Effector memory CD4-positive, alpha-beta T cell (primary cell): ENCODE measurements around the gene ALX3.

Source experiments
- DNase-seq, 3 donors: peaks; one replicate each; pipeline ENCODE4 v3.0.0-alpha.2; 2020
- H3K27ac ChIP-seq: 2 replicates; pipeline ENCODE4 v1.7.0; 2013; ENCODE audit warnings: mild to moderate bottlenecking, low read length, moderate library complexity; ENCODE audit not compliant: insufficient read depth, poor library complexity, severe bottlenecking
- H3K27me3 ChIP-seq: replicated peaks from 2 replicates; pipeline ENCODE4 v1.7.0; 2013; ENCODE audit warnings: mild to moderate bottlenecking, low read length; ENCODE audit not compliant: insufficient read depth, control insufficient read depth, poor library complexity, severe bottlenecking
- H3K36me3 ChIP-seq: 2 replicates; pipeline ENCODE4 v1.7.0; 2013; ENCODE audit warnings: mild to moderate bottlenecking, low read length, moderate library complexity; ENCODE audit not compliant: control insufficient read depth, insufficient read depth
- H3K4me1 ChIP-seq: 2 replicates; pipeline ENCODE4 v1.7.0; 2013; ENCODE audit warnings: low read length, mild to moderate bottlenecking; ENCODE audit not compliant: control insufficient read depth, insufficient read depth, poor library complexity, severe bottlenecking
- H3K4me3 ChIP-seq: 2 replicates; pipeline ENCODE4 v1.7.0; 2013; ENCODE audit warnings: low read length, low read depth, mild to moderate bottlenecking; ENCODE audit not compliant: insufficient read depth, poor library complexity, severe bottlenecking
- H3K9me3 ChIP-seq: 2 replicates; pipeline ENCODE4 v1.7.0; 2013; ENCODE audit warnings: mild to moderate bottlenecking, low read length, moderate library complexity; ENCODE audit not compliant: control insufficient read depth

Gene ALX3

DNA sequence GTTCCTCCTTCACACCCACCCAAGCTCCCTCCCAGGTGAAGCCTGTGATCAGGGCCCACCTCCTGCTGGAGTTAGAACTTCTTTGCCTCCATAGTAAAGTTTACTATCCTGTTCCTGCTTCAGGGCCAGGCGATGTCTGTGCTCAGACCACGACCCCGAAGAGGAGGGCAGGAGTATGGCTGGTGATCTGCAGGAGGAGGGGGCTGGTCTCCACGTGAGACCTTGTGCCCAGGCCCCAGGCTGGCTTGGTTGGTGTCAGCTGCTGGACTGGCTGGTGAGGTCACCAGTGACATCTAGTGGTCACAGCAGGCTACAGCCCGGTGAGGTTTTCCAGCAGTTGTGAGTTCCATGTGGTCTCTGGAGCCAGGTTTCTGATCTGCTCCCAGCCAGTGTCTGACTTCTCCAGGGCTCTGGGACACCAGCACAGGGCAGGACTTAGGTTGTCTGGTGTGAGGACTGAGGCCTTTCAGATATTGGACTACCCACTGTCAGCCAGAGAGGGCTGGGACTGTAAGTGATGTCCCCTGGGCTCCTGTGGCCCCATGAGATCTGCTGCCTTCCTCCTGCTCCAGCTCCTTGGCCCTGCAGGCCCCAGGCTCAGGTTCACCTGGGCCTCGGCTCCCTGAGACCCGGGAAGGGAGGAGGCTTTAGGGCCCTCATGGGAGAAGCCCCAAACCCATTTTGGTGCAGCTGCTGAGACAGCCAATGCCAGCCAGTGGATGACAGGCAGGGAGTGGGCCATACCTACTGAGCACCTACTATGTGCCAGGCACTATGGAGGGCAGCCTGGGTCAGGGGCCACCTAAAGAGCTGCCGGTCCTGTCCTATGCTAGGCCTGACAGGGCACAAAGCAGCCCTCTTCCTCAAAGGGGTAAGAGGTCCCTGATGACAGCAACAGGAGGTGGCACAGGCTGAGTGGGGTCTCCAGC lies 35.8 kb upstream of the ALX3 start:
- no peak overlapping the region for H3K27ac ChIP-seq
- peak in 2 of 3 donors; percentile 22 to 29 for DNase-seq
- H3K27me3 ChIP-seq, result no peaks in the 10 kb centered on the region
- no peaks in the 10 kb centered on the region for H3K9me3 ChIP-seq
- H3K36me3 ChIP-seq, result no peaks in the 10 kb centered on the region
- no peak overlapping the region for H3K4me3 ChIP-seq
- H3K4me1 ChIP-seq, result no peaks in the 10 kb centered on the region

- H3K4me1 ChIP-seq, result no peaks in the 10 kb centered on the region
- H3K4me3 ChIP-seq, result no peak overlapping the region
- H3K9me3 ChIP-seq, result no peaks in the 10 kb centered on the region
- H3K36me3 ChIP-seq, result no peaks in the 10 kb centered on the region
- H3K27me3 ChIP-seq, result no peaks in the 10 kb centered on the region
- no peak overlapping the region for H3K27ac ChIP-seq
- no peak for DNase-seq
Measured at GRCh38 chr1:110102081-110102480, 31.6 kb upstream of the ALX3 start.

DNA sequence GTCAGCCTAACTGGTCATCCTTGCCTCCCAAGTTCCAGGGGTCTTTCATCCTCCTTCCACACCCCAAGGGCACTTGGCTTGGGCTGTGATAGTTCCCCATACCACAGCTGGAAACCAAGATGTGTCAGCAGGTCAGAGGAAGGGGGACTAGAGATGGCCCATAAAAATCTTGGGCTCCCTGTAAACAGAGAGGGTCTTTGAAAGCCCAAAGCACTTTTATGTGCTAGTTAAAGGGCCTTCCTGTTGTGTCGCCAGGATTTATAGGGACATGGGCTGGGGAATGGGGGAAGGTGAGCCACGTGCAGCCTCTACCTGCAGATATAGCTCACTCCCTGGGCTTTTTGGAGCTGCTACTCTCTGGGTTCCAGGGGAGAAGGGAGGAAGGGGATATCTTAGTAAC lies 29.9 kb upstream of the ALX3 start:
- H3K27ac ChIP-seq, result no peak overlapping the region
- H3K4me1 ChIP-seq, result no peaks in the 10 kb centered on the region
- no peak overlapping the region for H3K4me3 ChIP-seq
- no peaks in the 10 kb centered on the region for H3K27me3 ChIP-seq
- no peaks in the 10 kb centered on the region for H3K36me3 ChIP-seq
- H3K9me3 ChIP-seq, result no peaks in the 10 kb centered on the region
- no peak for DNase-seq

GRCh38 chr1:110098222-110099026 lies 28.0 kb upstream of the ALX3 start:
- Histone ChIP-seq H3K36me3 (no peaks in the 10 kb centered on the region), H3K4me1 (no peaks in the 10 kb centered on the region), H3K27me3 (no peaks in the 10 kb centered on the region)

DNA sequence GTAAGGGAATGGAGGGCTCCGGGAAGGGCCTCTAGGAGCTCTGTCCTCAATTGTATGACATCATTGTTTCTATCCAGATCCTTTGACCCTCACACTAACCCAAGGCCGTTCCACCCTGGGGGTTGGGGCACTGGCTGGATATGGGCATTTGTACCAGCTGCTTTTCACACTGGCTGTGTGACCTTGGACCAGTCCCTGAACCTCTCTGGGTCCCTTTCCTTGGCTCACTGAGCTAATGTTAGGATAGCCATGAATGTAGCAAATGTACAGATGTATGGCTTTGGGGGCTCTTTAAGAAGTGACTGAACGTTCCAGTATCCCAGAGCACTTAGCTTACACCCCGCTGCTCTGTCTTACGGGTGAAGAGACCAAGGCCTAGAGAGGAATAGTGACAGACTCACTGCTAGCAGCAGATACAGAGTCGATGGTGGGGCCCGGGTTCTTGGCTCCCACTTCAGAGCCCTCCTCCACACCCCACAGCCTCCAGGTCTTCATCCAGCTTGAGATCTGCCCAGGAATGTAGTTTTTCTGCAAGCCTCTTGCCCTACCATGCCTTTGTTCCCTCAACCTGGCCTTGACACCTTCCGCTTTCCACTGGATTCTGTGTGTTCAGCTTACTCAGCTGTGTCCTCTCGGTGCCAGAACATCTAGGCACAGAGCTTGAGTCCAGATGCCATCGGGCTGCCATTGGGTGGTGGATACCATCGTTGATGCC lies 27.2 kb upstream of the ALX3 start:
- H3K36me3 ChIP-seq, result no peaks in the 10 kb centered on the region
- no peaks in the 10 kb centered on the region for H3K9me3 ChIP-seq
- H3K27me3 ChIP-seq, result no peaks in the 10 kb centered on the region
- H3K4me3 ChIP-seq, result no peak overlapping the region
- no peak for DNase-seq
- H3K4me1 ChIP-seq, result no peaks in the 10 kb centered on the region
- no peak overlapping the region for H3K27ac ChIP-seq

More at GRCh38 chr1:110098222-110099026, 28.0 kb upstream of the ALX3 start:
- Histone ChIP-seq H3K27ac (no peak overlapping the region), H3K4me3 (no peak overlapping the region), H3K9me3 (no peaks in the 10 kb centered on the region)
- no peak for DNase-seq

DNA sequence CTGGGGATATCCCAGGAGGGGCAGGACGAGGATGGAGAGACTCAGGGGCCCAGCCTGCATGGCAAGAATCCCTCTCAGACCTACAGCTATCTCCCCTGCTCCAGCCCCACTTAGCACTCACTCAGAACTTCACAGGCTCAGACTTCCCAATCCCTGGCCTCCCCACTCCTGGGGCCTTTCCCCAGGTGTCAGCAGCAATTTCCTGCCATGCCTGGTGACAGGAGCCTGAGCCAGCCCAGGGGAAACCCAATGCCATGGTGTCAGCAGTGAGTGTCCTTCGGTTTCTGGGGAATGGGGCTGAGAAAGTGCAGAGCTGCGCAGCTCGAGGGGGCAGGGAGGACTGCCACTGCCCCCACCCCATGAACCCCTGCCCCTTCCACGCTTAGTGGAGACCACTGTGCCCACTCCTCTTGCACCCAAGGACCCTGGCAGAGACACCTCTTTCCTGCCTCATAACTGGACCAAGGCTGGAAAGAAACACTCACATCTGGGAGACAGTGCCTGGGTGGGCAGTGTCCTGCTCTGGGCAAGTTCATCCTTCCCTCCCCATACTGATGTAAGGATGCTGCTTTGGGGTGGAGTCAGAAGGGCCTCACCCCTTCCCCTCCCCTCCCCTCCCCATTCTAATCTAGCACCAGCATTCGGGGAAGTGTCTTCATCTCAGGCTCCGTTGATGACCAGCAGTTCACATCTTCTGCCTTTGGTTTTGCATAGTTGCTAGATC lies 24.6 kb upstream of the ALX3 start:
- H3K9me3 ChIP-seq, result no peaks in the 10 kb centered on the region
- no peak overlapping the region for H3K27ac ChIP-seq
- no peaks in the 10 kb centered on the region for H3K36me3 ChIP-seq
- H3K4me3 ChIP-seq, result no peak overlapping the region
- H3K27me3 ChIP-seq, result no peaks in the 10 kb centered on the region
- H3K4me1 ChIP-seq, result no peaks in the 10 kb centered on the region
- no peak for DNase-seq

GRCh38 chr1:110092991-110093390 lies 22.5 kb upstream of the ALX3 start:
- DNase-seq, result no peak
- H3K4me1 ChIP-seq, result no peaks in the 10 kb centered on the region
- H3K9me3 ChIP-seq, result no peaks in the 10 kb centered on the region
- no peaks in the 10 kb centered on the region for H3K27me3 ChIP-seq
- no peaks in the 10 kb centered on the region for H3K36me3 ChIP-seq
- no peak overlapping the region for H3K27ac ChIP-seq
- H3K4me3 ChIP-seq, result no peak overlapping the region

DNA sequence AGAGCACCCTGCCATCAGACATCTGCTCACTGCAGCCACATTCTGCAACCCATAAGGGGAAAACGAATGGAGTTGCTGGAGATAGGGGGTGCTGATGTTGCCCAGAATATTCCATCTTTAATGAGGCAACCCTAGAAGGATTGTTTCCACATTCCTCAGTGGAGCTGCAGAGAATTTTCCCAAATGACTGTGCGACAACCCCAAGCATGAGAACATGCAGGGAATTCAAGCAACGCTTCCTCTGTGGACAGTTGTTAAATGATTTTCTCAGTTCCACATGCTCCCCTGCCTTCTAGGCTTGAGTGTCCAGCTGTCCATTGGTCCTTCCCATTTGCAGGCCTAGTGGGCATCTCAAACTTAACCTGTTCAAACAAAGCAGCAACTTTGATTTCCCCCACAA lies 21.3 kb upstream of the ALX3 start:
- Histone ChIP-seq H3K27ac (no peak overlapping the region), H3K36me3 (no peaks in the 10 kb centered on the region), H3K27me3 (no peaks in the 10 kb centered on the region), H3K4me3 (no peak overlapping the region), H3K9me3 (no peaks in the 10 kb centered on the region), H3K4me1 (no peaks in the 10 kb centered on the region)
- no peak for DNase-seq

GRCh38 chr1:110091381-110091780 lies 20.9 kb upstream of the ALX3 start:
- H3K27ac ChIP-seq, result no peak overlapping the region
- no peak overlapping the region for H3K4me3 ChIP-seq
- no peaks in the 10 kb centered on the region for H3K4me1 ChIP-seq
- H3K27me3 ChIP-seq, result peaks cover 3% of the 10 kb centered on the region
- no peak for DNase-seq
- no peaks in the 10 kb centered on the region for H3K36me3 ChIP-seq
- no peaks in the 10 kb centered on the region for H3K9me3 ChIP-seq
